ENCODE results near the gene ADM5.

The ADM5 gene

GRCh38 chr19:49680421-49681351, 8.7 kb upstream of the ADM5 start:
- DNase-seq, result peak; percentile 17

GRCh38 chr19:49681830-49682229, 7.6 kb upstream of the ADM5 start:
- no peak for DNase-seq

GRCh38 chr19:49682274-49682673, 7.1 kb upstream of the ADM5 start:
- no peak for DNase-seq

GRCh38 chr19:49683814-49684250, 5.6 kb upstream of the ADM5 start:
- no peak for DNase-seq

GRCh38 chr19:49684251-49684982, 5.0 kb upstream of the ADM5 start:
- no peak for DNase-seq

GRCh38 chr19:49684983-49685553, 4.3 kb upstream of the ADM5 start:
- no peak for DNase-seq

- no peak for DNase-seq
Observed at GRCh38 chr19:49685845-49686332, 3.5 kb upstream of the ADM5 start.

GRCh38 chr19:49686503-49687088, 2.8 kb upstream of the ADM5 start:
- no peak for DNase-seq

GRCh38 chr19:49687150-49687549, 2.2 kb upstream of the ADM5 start:
- DNase-seq, result no peak

- DNase-seq, result no peak
Observed at GRCh38 chr19:49687566-49688316, 1.7 kb upstream of the ADM5 start.

- no peak for DNase-seq
Observed at GRCh38 chr19:49688531-49689132, 762 bp upstream of the ADM5 start.

GRCh38 chr19:49690079-49690655, 773 bp downstream of the ADM5 start:
- no peak for DNase-seq

- peak; percentile 84 for DNase-seq
Observed at GRCh38 chr19:49690656-49691242, 1.4 kb downstream of the ADM5 start, which contains the start of gene CPT1C. CPT1C (plus strand) TSS chr19:49691116; CDS start chr19:49692253, 1,137 bp downstream.

- DNase-seq, result peak; percentile 63
Observed at GRCh38 chr19:49691243-49692146, 2.1 kb downstream of the ADM5 start.

GRCh38 chr19:49692147-49692506, 2.7 kb downstream of the ADM5 start:
- DNase-seq, result no peak

- DNase-seq, result no peak
Observed at GRCh38 chr19:49696115-49696514, 6.7 kb downstream of the ADM5 start.

GRCh38 chr19:49696865-49697264, 7.5 kb downstream of the ADM5 start:
- DNase-seq, result no peak

- DNase-seq, result no peak
Observed at GRCh38 chr19:49699364-49699763, 10.0 kb downstream of the ADM5 start.

- no peak for DNase-seq
Observed at GRCh38 chr19:49700563-49700962, 11.2 kb downstream of the ADM5 start.

- no peak for DNase-seq
Observed at GRCh38 chr19:49701271-49701786, 11.9 kb downstream of the ADM5 start.
